ENCODE results near the gene UGDH. TPM values are rescaled to one million over a fixed set of nuclear protein-coding genes. Genes with fewer than 3 reads are reported as not detected.
"Not testable (repeated sequence)": the region's sequence is repeated elsewhere in the genome, so short reads cannot be mapped to it uniquely, and the experiment has no call there.

UGDH gene
- total and polyA plus RNA-seq, 3 experiments from 2014 or later: 26.9 to 34.9 (median 30.0) TPM

- DNase-seq; H3K4me1 Mint-ChIP-seq; H3K27me3 Mint-ChIP-seq; H3K9me3 Mint-ChIP-seq; H3K36me3 ChIP-seq (ENCODE audit: insufficient read depth, low read length); H3K4me3 Mint-ChIP-seq; H3K9me3 ChIP-seq (ENCODE audit: low read length); H3K27ac ChIP-seq (ENCODE audit: low read depth, low read length); H3K4me3 ChIP-seq (ENCODE audit: low read length); H3K27me3 ChIP-seq (ENCODE audit: insufficient read depth, low read length, poor library complexity, severe bottlenecking); H3K4me1 ChIP-seq (ENCODE audit: insufficient read depth, low read length); CTCF ChIA-PET: not testable (repeated sequence)
- Mint-ChIP-seq H3K36me3 (peaks cover 0 to 35% (median 3%) of the 10 kb centered on the region in 3 donors), H3K27ac (peak overlapping the region in 1 of 8 donors; percentile 58)
- POLR2A ChIA-PET: interaction anchor here (0.6 kb wide), 1 partner anchor 331 kb away, joined by 3 read pairs; no protein-coding TSS in a partner anchor
Observed at GRCh38 chr4:39515669-39516401, 11.4 kb downstream of the UGDH start.

- Mint-ChIP-seq H3K36me3 (peaks cover 0 to 43% (median 7%) of the 10 kb centered on the region in 3 donors), H3K4me1 (peaks cover 0 to 2% (median 0%) of the 10 kb centered on the region in 3 donors), H3K27me3 (no peaks in the 10 kb centered on the region), H3K27ac (peak overlapping the region in 1 of 8 donors; percentile 64), H3K9me3 (no peaks in the 10 kb centered on the region), H3K4me3 (no peak overlapping the region)
- H3K9me3 ChIP-seq (ENCODE audit: low read length): no peaks in the 10 kb centered on the region
- H3K27ac ChIP-seq (ENCODE audit: low read depth, low read length): no peak overlapping the region
- DNase-seq: no peak
- ChIA-PET CTCF (no interaction called here), POLR2A (no interaction called here)
- H3K4me3 ChIP-seq (ENCODE audit: low read length): no peak overlapping the region
- H3K4me1 ChIP-seq (ENCODE audit: insufficient read depth, low read length): no peaks in the 10 kb centered on the region
- H3K36me3 ChIP-seq (ENCODE audit: insufficient read depth, low read length): no peaks in the 10 kb centered on the region
- no peaks in the 10 kb centered on the region for H3K27me3 ChIP-seq (ENCODE audit: insufficient read depth, low read length, poor library complexity, severe bottlenecking)
Observed at GRCh38 chr4:39514888-39515401, 12.3 kb downstream of the UGDH start.

- CTCF ChIA-PET: interaction anchor here (0.9 kb wide), 1 partner anchor 13 kb away, joined by 4 read pairs; the partner anchor contains the start of gene UGDH
- H3K27me3 ChIP-seq (ENCODE audit: insufficient read depth, low read length, poor library complexity, severe bottlenecking); POLR2A ChIA-PET: not testable (repeated sequence)
Observed at GRCh38 chr4:39514266-39514665, 13.0 kb downstream of the UGDH start.

DNA sequence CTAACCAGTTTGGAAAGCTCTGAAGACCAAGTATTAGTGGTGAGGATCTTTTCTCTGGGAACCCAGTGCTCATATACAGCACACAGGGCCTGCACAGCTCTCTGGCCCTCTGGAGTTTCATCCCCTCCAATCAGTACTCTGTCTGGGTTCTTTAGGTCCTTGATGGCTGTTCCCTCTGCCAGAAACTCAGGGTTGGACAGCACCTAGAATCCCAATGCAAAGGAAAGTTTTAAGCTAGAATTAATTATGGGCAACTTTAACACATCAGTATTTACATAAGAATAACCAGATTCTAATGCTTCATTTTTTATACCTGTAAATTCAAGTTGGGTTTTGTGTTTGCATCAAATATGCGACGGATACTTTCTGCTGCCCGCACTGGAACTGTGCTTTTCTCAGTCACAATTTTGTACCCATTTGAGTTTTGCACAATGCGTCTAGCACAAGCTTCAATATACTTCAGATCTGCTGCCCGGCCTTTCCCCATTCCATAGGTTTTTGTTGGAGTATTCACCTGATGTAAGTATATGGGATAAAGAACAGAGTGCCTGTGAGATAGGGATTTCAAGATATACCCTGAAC is 16.8 kb downstream of the UGDH start:
- Mint-ChIP-seq H3K9me3 (no peaks in the 10 kb centered on the region), H3K27me3 (no peaks in the 10 kb centered on the region), H3K36me3 (peaks cover 3 to 71% (median 18%) of the 10 kb centered on the region in 3 donors), H3K4me3 (no peak overlapping the region), H3K27ac (peak overlapping the region in 1 of 8 donors; percentile 75), H3K4me1 (peaks cover 0 to 2% (median 0%) of the 10 kb centered on the region in 3 donors)
- no peaks in the 10 kb centered on the region for H3K27me3 ChIP-seq (ENCODE audit: insufficient read depth, low read length, poor library complexity, severe bottlenecking)
- no peak for DNase-seq
- H3K9me3 ChIP-seq (ENCODE audit: low read length): no peaks in the 10 kb centered on the region
- H3K4me1 ChIP-seq (ENCODE audit: insufficient read depth, low read length): no peaks in the 10 kb centered on the region
- no peak overlapping the region for H3K27ac ChIP-seq (ENCODE audit: low read depth, low read length)
- H3K4me3 ChIP-seq (ENCODE audit: low read length): no peak overlapping the region
- CTCF ChIA-PET: interaction anchor here (0.8 to 0.9 kb wide), 3 partner anchors 10 to 41 kb away, joined by 3 to 4 read pairs (median 3); no protein-coding TSS in a partner anchor
- H3K36me3 ChIP-seq (ENCODE audit: insufficient read depth, low read length): no peaks in the 10 kb centered on the region
- POLR2A ChIA-PET: no interaction called here

More at GRCh38 chr4:39514266-39514665, 13.0 kb downstream of the UGDH start:
- H3K4me1 ChIP-seq (ENCODE audit: insufficient read depth, low read length); H3K27ac ChIP-seq (ENCODE audit: low read depth, low read length); H3K9me3 Mint-ChIP-seq; H3K36me3 ChIP-seq (ENCODE audit: insufficient read depth, low read length); H3K4me1 Mint-ChIP-seq; H3K27ac Mint-ChIP-seq; DNase-seq; H3K4me3 ChIP-seq (ENCODE audit: low read length); H3K4me3 Mint-ChIP-seq; H3K9me3 ChIP-seq (ENCODE audit: low read length); H3K27me3 Mint-ChIP-seq: not testable (repeated sequence)
- peaks cover 3 to 48% (median 12%) of the 10 kb centered on the region in 3 donors for H3K36me3 Mint-ChIP-seq

GRCh38 chr4:39505581-39505980 is 21.7 kb downstream of the UGDH start:
- Histone ChIP-seq H3K4me1 (ENCODE audit: insufficient read depth, low read length) (no peaks in the 10 kb centered on the region), H3K36me3 (ENCODE audit: insufficient read depth, low read length) (peaks cover 5% of the 10 kb centered on the region), H3K27me3 (ENCODE audit: insufficient read depth, low read length, poor library complexity, severe bottlenecking) (no peaks in the 10 kb centered on the region), H3K4me3 (ENCODE audit: low read length) (no peak overlapping the region), H3K27ac (ENCODE audit: low read depth, low read length) (no peak overlapping the region), H3K9me3 (ENCODE audit: low read length) (no peaks in the 10 kb centered on the region)
- Mint-ChIP-seq H3K9me3 (no peaks in the 10 kb centered on the region), H3K4me1 (no peaks in the 10 kb centered on the region), H3K27me3 (no peaks in the 10 kb centered on the region), H3K36me3 (peaks cover 3 to 85% (median 31%) of the 10 kb centered on the region in 3 donors), H3K4me3 (no peak overlapping the region), H3K27ac (no peak overlapping the region)
- ChIA-PET CTCF (interaction anchor here (0.6 kb wide), 1 partner anchor 86 kb away, joined by 3 read pairs; no protein-coding TSS in a partner anchor), POLR2A (interaction anchor here (0.6 kb wide), 2 partner anchors 140 to 429 kb away, joined by 4 to 9 read pairs; partner anchors contain the start of gene RFC1)
- no peak for DNase-seq

GRCh38 chr4:39504538-39504937 is 22.7 kb downstream of the UGDH start:
- H3K27me3 ChIP-seq (ENCODE audit: insufficient read depth, low read length, poor library complexity, severe bottlenecking): no peaks in the 10 kb centered on the region
- ChIA-PET POLR2A (no interaction called here), CTCF (no interaction called here)
- H3K27me3 Mint-ChIP-seq: no peaks in the 10 kb centered on the region
- H3K4me1 Mint-ChIP-seq: no peaks in the 10 kb centered on the region
- H3K4me1 ChIP-seq (ENCODE audit: insufficient read depth, low read length): no peaks in the 10 kb centered on the region
- peaks cover 5% of the 10 kb centered on the region for H3K36me3 ChIP-seq (ENCODE audit: insufficient read depth, low read length)
- no peaks in the 10 kb centered on the region for H3K9me3 Mint-ChIP-seq
- no peaks in the 10 kb centered on the region for H3K9me3 ChIP-seq (ENCODE audit: low read length)
- no peak overlapping the region for H3K27ac ChIP-seq (ENCODE audit: low read depth, low read length)
- DNase-seq: no peak
- H3K36me3 Mint-ChIP-seq: peaks cover 3 to 80% (median 28%) of the 10 kb centered on the region in 3 donors
- no peak overlapping the region for H3K4me3 Mint-ChIP-seq
- no peak overlapping the region for H3K4me3 ChIP-seq (ENCODE audit: low read length)
- H3K27ac Mint-ChIP-seq: no peak overlapping the region

GRCh38 chr4:39502664-39503035 is 24.6 kb downstream of the UGDH start:
- H3K9me3 ChIP-seq (ENCODE audit: low read length); H3K4me1 Mint-ChIP-seq; POLR2A ChIA-PET; H3K27me3 ChIP-seq (ENCODE audit: insufficient read depth, low read length, poor library complexity, severe bottlenecking); H3K4me3 ChIP-seq (ENCODE audit: low read length); H3K27ac ChIP-seq (ENCODE audit: low read depth, low read length); H3K36me3 ChIP-seq (ENCODE audit: insufficient read depth, low read length); H3K27me3 Mint-ChIP-seq; DNase-seq; H3K9me3 Mint-ChIP-seq; H3K4me1 ChIP-seq (ENCODE audit: insufficient read depth, low read length); H3K4me3 Mint-ChIP-seq: not testable (repeated sequence)
- Mint-ChIP-seq H3K27ac (peak overlapping the region in 3 of 8 donors; percentile 32 to 55 (median 54)), H3K36me3 (peaks cover 3 to 71% (median 28%) of the 10 kb centered on the region in 3 donors)
- CTCF ChIA-PET: interaction anchor here (0.8 kb wide), 1 partner anchor 12 kb away, joined by 4 read pairs; no protein-coding TSS in a partner anchor

DNA sequence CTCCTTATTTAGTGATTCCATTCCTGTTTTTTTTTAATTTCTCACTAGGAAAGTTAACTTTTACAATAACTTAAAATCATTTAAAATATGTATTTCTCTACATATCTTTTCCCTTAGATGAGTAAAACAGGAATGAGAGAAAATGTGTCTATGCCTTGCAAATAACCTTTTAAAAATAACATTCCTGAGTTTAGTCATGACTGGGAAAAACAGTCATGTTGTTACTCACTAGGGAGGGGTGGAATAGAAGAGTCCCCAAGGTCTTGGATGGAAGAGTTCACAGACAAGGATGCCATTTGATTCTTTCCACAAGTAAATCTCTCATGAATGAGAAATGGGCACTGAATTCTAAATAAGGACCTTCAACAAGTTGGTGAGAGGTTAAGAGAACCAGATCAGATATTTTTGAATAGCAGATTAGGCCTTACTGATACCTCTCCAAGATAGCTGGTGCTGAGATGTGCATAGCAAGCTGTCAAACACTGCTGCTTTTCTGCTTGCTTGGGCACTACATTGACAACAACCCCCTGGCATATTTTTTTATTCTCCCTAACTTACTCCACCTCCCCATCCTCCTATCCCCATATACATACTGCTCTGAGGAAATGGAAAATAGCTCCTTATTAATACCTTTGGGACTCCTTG is 25.1 kb downstream of the UGDH start:
- Histone ChIP-seq H3K27me3 (ENCODE audit: insufficient read depth, low read length, poor library complexity, severe bottlenecking) (no peaks in the 10 kb centered on the region), H3K4me1 (ENCODE audit: insufficient read depth, low read length) (no peaks in the 10 kb centered on the region), H3K36me3 (ENCODE audit: insufficient read depth, low read length) (peaks cover 5% of the 10 kb centered on the region), H3K4me3 (ENCODE audit: low read length) (no peak overlapping the region), H3K9me3 (ENCODE audit: low read length) (no peaks in the 10 kb centered on the region), H3K27ac (ENCODE audit: low read depth, low read length) (no peak overlapping the region)
- H3K27me3 Mint-ChIP-seq: no peaks in the 10 kb centered on the region
- peak overlapping the region in 3 of 8 donors; percentile 32 to 55 (median 43) for H3K27ac Mint-ChIP-seq
- H3K36me3 Mint-ChIP-seq: peaks cover 3 to 67% (median 28%) of the 10 kb centered on the region in 3 donors
- POLR2A ChIA-PET: no interaction called here
- no peaks in the 10 kb centered on the region for H3K9me3 Mint-ChIP-seq
- CTCF ChIA-PET: interaction anchor here (0.8 kb wide), 1 partner anchor 12 kb away, joined by 4 read pairs; no protein-coding TSS in a partner anchor
- H3K4me1 Mint-ChIP-seq: no peaks in the 10 kb centered on the region
- no peak overlapping the region for H3K4me3 Mint-ChIP-seq
- no peak for DNase-seq

Data from CD8-positive, alpha-beta memory T cell (primary cell).